ENCODE measurements around the gene PTCD1.

Gene PTCD1

GRCh38 chr7:99409192-99409572, 29.4 kb downstream of the PTCD1 start:
- no peak for DNase-seq (ENCODE audit: low read depth, low spot score)

- DNase-seq (ENCODE audit: low read depth, low spot score): peak; percentile 93
These were observed 30.0 kb downstream of the PTCD1 start, which contains the start of the genes BUD31 and PDAP1 for GRCh38 chr7:99408379-99409191. BUD31 (plus strand) TSS chr7:99408969; CDS start chr7:99411093, 2,124 bp downstream. PDAP1 (minus strand) TSS chr7:99408597; CDS start chr7:99408548, 49 bp downstream.

DNA sequence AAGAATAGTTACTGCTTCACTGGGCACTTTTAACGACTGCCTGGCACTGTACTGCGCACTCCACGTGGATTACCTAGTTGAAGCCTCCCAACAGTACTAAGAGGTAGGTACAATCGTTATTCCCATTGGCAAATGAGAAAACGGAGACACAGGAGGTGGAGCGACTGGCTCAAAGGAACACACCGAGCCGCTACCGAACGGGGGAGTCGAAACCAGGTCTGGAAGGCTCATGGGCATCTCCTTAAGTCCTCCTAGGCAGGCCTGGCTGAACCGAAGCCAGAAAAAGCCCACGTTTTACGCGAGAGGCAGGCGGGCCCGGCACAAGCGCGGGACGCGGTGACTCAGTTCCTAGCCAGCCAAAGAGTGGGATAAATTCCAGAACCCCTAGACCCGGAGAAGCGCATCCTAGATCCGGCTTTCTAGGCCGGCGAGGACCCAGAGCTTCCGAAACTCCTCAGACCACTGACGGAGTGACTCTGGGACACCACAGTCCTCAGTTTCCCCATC, 30.7 kb downstream of the PTCD1 start:
- no peak for DNase-seq (ENCODE audit: low read depth, low spot score)

DNA sequence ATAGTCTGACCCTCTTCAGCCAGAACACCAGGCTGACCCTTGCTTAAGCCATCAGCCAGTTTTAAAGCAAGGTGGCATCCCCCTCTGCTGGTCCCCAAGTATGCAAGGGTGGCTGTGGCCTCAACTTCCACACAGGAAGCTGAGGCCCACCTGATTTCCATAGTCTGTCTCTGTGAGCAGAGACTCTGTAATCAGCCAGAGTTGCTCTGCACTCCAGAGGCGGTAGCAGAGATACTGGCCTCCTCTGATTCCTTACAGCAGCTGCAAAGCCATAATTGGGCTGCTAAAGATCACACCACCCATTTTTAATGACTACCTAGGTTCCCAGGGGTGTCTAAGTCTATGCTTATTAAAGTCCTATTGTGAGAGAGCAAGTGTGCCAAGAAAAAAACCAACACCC, 32.0 kb downstream of the PTCD1 start:
- DNase-seq (ENCODE audit: low read depth, low spot score): no peak

- no peak for DNase-seq (ENCODE audit: low read depth, low spot score)
These were observed 33.6 kb downstream of the PTCD1 start for GRCh38 chr7:99404977-99405320.

DNA sequence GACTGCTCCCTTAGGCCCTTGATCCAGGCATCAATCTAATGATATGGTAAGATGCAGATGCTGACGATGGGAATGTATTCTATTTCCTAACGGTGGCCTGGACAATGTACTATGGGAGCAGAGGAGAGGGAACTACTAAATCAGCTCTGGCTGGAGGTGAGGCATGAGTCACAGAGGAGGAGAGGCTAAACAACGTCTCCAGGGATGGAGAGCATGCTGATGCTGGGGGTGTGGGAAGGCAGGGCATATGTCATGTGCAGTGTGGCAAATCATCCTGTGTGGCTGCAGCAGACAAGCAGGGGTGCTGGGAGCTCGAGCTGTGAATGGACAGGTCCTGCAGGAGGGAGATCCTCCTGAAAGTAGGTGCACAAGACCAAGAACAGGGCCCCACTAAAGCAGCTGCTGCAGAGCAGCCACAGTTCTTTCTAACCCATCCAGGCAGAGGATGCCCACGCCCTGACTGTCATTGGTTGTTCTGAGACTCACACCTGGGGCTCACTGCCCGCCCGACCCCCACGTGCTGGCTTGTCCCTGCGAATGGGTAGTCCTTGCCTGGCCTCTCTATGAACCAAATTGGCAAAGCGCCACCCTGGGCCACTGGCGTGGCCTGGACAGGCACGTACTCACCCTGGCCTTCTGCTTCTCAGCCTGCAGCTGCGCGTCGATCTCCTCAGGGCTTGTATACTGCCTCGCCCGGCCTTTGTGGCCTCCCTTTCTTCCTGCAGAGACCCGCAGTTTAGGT, 34.2 kb downstream of the PTCD1 start:
- no peak for DNase-seq (ENCODE audit: low read depth, low spot score)

DNA sequence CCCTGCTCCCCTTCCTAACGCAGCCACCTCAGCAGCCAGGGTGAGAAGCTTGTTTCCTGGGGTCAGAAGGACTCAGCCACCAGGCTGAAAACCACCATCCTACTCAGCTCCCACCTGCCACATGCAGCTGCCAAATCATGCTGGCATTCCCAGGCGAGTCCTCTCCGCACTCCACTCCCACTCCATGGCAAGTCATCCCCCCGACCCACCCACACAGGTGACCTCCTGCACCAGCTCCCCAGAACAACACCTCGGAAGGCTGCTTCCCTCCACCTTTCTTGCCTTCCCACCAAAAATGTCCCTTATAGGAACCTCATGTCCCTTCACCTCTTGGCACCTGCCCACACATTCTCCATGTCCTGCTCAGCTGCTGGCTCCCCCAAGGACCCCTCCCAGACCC, 34.8 kb downstream of the PTCD1 start:
- DNase-seq (ENCODE audit: low read depth, low spot score): no peak

DNA sequence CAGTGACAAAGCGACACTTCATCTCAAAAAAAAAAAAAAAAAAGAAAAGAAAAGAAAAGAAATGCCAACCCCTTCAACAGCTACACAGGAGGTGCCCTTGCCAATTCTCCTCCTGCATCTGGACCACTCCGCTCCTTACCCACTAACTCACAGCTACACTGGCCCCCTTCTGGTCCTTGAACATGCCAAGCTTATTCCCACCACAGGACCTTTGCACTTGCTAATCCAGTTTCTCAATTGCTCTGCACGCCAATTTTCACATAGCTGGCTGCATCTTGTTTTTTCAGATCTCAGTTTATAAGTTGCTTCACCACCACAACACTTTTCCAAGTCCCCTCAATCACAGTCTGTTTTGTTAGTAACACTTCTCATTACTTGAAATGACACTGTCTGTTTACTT, 35.7 kb downstream of the PTCD1 start:
- no peak for DNase-seq (ENCODE audit: low read depth, low spot score)

DNA sequence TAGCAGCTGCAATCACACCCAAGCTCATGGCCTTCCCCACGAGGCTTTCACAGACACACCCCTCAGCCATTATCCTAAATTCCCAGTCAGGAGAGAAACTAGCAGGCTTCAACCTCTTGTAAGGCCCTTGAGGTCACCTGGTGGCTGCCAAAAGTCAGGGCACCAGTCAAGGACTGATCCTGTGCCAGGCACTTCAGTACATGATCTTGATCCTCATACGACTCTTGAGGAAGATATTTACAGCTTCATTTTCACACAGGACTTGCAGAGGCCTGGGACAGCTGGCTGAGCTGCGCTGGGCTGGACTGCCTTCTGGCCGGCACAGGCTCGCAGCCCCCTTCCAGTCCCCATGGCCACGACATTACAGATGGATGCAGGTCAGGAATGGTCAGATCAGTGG, 39.0 kb downstream of the PTCD1 start:
- DNase-seq (ENCODE audit: low read depth, low spot score): no peak

- no peak for DNase-seq (ENCODE audit: low read depth, low spot score)
These were observed 39.6 kb downstream of the PTCD1 start for GRCh38 chr7:99398891-99399445.

GRCh38 chr7:99397297-99397983, 41.2 kb downstream of the PTCD1 start:
- no peak for DNase-seq (ENCODE audit: low read depth, low spot score)

DNA sequence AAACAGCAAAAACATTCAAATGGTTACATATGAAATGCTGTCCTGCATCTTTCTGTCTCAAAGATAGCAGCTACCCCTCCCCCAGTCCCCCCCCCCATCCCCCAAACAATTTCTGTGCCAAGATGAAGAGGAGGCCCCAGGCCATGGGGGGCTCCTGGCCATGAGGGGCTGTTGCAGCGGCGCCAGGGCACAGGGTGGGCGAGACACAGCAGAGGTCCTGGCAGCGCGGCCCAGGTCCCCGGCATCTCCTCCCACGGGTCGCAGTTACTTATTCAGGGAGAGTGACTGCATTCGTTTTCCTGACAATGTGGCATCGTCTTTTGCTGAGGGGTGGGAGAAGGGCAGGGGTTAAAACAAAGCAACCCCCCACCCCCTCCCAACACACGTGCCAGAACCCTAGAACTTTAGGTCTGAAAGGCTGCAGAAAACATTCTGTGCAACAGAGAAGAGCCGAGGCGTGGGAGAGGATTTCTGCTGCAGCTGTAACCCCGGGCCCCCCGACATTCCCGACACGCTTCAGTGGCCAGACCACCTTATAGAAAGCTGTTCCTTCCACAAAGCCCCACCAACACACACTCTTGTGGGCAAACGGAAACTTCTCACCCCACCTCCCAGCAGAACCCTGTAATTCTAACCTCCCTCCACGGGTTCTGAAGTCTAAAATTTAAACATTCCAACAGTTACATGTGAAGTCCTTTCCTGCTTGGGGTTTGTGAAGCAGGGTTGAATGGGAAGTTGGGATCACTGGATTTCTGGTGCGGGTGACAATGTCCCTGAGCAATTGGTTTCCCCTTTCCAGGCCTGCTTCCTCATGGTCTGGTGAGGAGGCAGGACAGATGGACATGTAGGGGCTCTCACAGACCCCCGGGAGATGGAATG, 41.9 kb downstream of the PTCD1 start:
- no peak for DNase-seq (ENCODE audit: low read depth, low spot score)

DNA sequence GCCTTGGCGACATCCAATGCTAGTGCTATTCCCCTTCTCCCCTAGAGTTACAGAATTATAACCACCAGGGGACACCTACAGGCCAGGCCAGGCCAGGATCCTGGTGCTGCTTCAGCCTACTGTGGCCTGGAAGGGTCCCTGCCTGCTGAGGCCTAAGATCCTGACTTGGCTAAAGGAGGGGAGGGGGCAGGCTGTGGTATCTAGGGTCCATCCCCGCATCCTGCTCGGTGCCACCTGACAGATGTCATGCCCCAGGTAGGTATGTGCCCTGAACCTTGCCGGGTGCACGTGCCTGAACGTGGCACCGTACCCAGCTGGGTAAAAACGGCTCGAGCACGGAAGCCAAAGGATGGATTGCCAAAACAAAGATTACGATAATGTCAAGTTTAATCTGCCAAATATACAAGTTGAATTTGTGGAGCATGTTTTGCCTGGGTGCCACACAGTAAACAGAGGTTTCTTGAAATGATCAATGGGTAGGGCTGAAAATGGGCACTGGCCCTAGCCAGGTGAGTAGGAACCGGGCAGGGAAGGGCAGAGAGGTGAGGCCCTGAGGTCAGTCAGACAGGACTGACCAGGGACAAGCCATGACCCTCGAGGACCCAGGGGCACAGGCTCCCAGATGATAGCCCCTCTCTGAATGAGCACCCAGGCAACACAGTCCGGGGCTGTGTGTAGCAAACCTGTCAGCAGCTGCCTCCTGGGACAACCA, 42.8 kb downstream of the PTCD1 start:
- no peak for DNase-seq (ENCODE audit: low read depth, low spot score)

GRCh38 chr7:99394188-99394502, 44.5 kb downstream of the PTCD1 start:
- DNase-seq (ENCODE audit: low read depth, low spot score): no peak

GRCh38 chr7:99393355-99394187, 45.0 kb downstream of the PTCD1 start:
- DNase-seq (ENCODE audit: low read depth, low spot score): no peak

DNA sequence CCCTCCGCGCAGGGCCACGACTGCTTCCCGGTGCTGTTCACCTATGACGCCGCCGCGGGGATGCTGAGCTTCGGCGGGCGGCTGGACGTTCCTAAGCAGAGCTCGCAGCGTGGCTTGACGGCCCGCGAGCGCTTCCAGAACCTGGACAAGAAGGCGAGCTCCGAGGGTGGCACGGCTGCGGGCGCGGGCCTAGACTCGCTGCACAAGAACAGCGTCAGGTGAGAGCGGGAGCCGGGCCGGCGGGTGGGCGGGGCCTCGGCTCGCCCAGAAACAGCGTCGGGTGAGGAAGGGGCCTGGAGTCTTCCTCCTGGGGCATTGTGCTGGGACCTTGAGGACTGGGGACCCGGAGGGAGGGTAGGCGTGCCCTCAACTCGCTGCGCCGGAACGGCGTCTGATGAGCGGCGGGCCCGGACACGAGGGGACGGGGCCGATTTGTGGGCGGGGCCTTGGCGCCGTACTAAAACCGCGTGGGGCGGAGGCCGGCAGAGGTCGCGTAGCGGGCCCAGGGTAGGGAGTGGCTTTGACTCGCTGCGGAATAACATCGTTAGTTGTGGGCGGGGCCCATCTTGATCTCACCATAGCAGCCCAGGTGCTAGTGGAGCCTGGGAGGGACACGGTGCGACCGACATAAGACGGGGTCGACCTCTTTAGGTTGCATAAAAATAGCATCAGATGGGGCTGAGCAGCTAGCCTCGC, 45.8 kb downstream of the PTCD1 start:
- peak; percentile 68 for DNase-seq (ENCODE audit: low read depth, low spot score)

GRCh38 chr7:99392046-99392445, 46.6 kb downstream of the PTCD1 start:
- no peak for DNase-seq (ENCODE audit: low read depth, low spot score)

DNA sequence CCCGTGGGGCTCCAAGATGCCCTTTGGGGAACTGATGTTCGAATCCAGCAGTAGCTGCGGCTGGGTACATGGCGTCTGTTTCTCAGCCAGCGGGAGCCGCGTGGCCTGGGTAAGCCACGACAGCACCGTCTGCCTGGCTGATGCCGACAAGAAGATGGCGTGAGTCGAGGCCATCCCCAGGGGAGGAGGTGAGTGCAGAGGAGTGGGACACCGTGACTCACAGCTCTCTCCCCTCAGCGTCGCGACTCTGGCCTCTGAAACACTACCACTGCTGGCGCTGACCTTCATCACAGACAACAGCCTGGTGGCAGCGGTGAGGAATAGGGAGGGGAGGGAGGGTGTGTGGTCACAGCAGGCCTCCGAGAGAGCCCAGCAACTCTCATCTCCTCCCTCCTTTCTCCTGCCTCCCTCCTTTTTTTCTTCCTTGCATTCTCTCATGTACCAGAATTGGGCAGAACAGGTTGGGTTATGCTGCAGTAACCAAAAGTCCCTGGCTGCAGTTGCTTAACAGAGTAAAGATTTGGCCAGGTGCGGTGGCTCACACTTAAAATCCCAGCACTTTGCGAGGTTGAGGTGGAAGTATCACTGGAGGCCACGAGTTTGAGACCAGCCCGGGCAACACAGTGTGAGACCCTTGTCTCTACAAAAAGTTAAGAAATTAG, 47.5 kb downstream of the PTCD1 start:
- DNase-seq (ENCODE audit: low read depth, low spot score): no peak

Data from iPS DF 19.7 (cell line).